Measurements from ENCODE around the gene DCBLD2.

The DCBLD2 gene

GRCh38 chr3:98770261-98771039 is 131.0 kb downstream of the DCBLD2 start:
- H2AFZ ChIP-seq, result no peak overlapping the region
- no peak overlapping the region for H3K9ac ChIP-seq
- H3K27ac ChIP-seq, result no peak overlapping the region

GRCh38 chr3:98769448-98769847 is 132.0 kb downstream of the DCBLD2 start:
- Histone ChIP-seq H3K4me2 (ENCODE audit: low read length) (no peak overlapping the region), H3K4me1 (peaks cover 2% of the 10 kb centered on the region), H3K27ac (no peak overlapping the region), H2AFZ (no peak overlapping the region), H3K27me3 (ENCODE audit: control insufficient read depth, insufficient read depth, low read length) (no peaks in the 10 kb centered on the region), H3K9ac (no peak overlapping the region), H3K36me3 (ENCODE audit: control insufficient read depth, insufficient read depth, low read length) (no peaks in the 10 kb centered on the region), H3K79me2 (no peaks in the 10 kb centered on the region), H3K4me3 (ENCODE audit: low read depth, low read length) (no peak overlapping the region), H3K9me3 (ENCODE audit: control insufficient read depth, low read length) (no peaks in the 10 kb centered on the region)
- TF ChIP-seq CTCF (IDR thresholded peaks at IDR 0.05), result no peak

More at GRCh38 chr3:98770261-98771039, 131.0 kb downstream of the DCBLD2 start:
- H3K27me3 ChIP-seq (ENCODE audit: control insufficient read depth, insufficient read depth, low read length), result no peaks in the 10 kb centered on the region
- no peaks in the 10 kb centered on the region for H3K4me1 ChIP-seq
- no peaks in the 10 kb centered on the region for H3K9me3 ChIP-seq (ENCODE audit: control insufficient read depth, low read length)
- H3K4me2 ChIP-seq (ENCODE audit: low read length), result no peak overlapping the region
- H3K36me3 ChIP-seq (ENCODE audit: control insufficient read depth, insufficient read depth, low read length), result no peaks in the 10 kb centered on the region
- no peak for TF ChIP-seq CTCF (IDR thresholded peaks at IDR 0.05)
- no peak overlapping the region for H3K4me3 ChIP-seq (ENCODE audit: low read depth, low read length)
- H3K79me2 ChIP-seq, result no peaks in the 10 kb centered on the region

DNA sequence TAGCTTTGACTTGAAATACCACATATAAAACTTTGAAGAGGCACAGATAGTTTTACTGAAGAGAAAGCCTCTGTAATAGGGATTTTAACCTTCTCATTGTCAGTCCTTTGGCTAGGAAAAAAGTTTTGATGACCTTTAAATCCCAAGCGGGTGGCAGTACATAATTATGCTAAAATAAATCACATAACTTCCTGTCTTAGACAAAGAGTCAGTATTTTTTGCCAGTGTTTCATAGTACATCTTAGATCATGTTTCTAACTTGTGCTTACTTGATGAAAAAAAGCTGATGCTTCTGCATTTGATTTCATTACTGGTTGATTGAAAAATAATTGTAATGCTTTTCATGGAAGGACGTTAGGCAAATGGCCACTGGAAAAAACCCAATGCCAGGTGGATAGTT is 132.5 kb downstream of the DCBLD2 start:
- H2AFZ ChIP-seq, result no peak overlapping the region
- H3K27me3 ChIP-seq (ENCODE audit: control insufficient read depth, insufficient read depth, low read length), result no peaks in the 10 kb centered on the region
- no peak overlapping the region for H3K9ac ChIP-seq
- H3K4me2 ChIP-seq (ENCODE audit: low read length), result no peak overlapping the region
- peaks cover 6% of the 10 kb centered on the region for H3K4me1 ChIP-seq
- no peak overlapping the region for H3K27ac ChIP-seq
- no peaks in the 10 kb centered on the region for H3K9me3 ChIP-seq (ENCODE audit: control insufficient read depth, low read length)
- TF ChIP-seq CTCF (IDR thresholded peaks at IDR 0.05), result no peak
- no peaks in the 10 kb centered on the region for H3K36me3 ChIP-seq (ENCODE audit: control insufficient read depth, insufficient read depth, low read length)
- H3K79me2 ChIP-seq, result no peaks in the 10 kb centered on the region
- no peak overlapping the region for H3K4me3 ChIP-seq (ENCODE audit: low read depth, low read length)

DNA sequence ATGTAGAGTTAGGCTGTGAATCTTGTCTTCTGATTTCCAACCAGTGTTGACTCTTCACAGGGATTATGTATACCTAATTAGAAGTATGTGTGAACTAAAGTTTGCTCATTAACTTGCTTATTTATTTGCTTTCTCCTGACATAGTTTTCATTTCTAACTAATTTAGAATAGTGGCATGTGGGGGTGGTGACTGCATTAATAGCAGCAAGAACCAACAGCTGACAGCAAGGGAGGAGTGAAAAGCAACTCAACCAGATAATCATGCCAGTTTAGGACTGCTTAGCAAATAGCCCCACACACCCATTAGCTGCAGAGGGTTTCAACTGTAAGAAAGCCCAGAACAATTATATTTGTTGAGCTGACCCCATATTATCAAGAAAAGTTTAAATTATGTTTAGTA is 134.6 kb downstream of the DCBLD2 start:
- peaks cover 11% of the 10 kb centered on the region for H3K4me1 ChIP-seq
- H3K79me2 ChIP-seq, result no peaks in the 10 kb centered on the region
- no peak overlapping the region for H3K27ac ChIP-seq

More for the DNA sequence above, 134.6 kb downstream of the DCBLD2 start:
- no peaks in the 10 kb centered on the region for H3K9me3 ChIP-seq (ENCODE audit: control insufficient read depth, low read length)
- no peaks in the 10 kb centered on the region for H3K36me3 ChIP-seq (ENCODE audit: control insufficient read depth, insufficient read depth, low read length)
- H3K4me2 ChIP-seq (ENCODE audit: low read length), result no peak overlapping the region
- no peak overlapping the region for H3K4me3 ChIP-seq (ENCODE audit: low read depth, low read length)
- H3K9ac ChIP-seq, result no peak overlapping the region
- H2AFZ ChIP-seq, result no peak overlapping the region
- H3K27me3 ChIP-seq (ENCODE audit: control insufficient read depth, insufficient read depth, low read length), result no peaks in the 10 kb centered on the region
- no peak for TF ChIP-seq CTCF (IDR thresholded peaks at IDR 0.05)
